Esophagus squamous epithelium (tissue), 4 donors: ENCODE results near the gene DCUN1D3.

ENCODE experiments used
- CTCF ChIP-seq, 6 experiments: fragments of 450-650 bp in 4 of 6; fragments of 200-600 bp in 2 of 6; sonication (generic) in 2 of 6; IDR thresholded peaks; one replicate each; pipeline ENCODE4 v1.5.1; 2016 to 2019; ENCODE audit warnings: antibody characterized with exemption in 6 of 6, mild to moderate bottlenecking in 4 of 6, moderate library complexity in 4 of 6
- POLR2A ChIP-seq, 4 donors: fragments of 450-650 bp; IDR thresholded peaks; one replicate each; pipeline ENCODE4 v1.6.1; 2017; ENCODE audit warnings: antibody characterized with exemption in 4 of 4, mild to moderate bottlenecking in 4 of 4, moderate library complexity in 3 of 4

- TF ChIP-seq CTCF (IDR thresholded peaks at IDR 0.05) (no peak), POLR2A (IDR thresholded peaks at IDR 0.05) (no peak)
Observed at GRCh38 chr16:20844054-20844453, 56.1 kb downstream of the DCUN1D3 start.
